GM18519 (cell line): ENCODE results near the gene RALGPS1.
"Not testable (repeated sequence)": the region's sequence is repeated elsewhere in the genome, so short reads cannot be mapped to it uniquely, and the experiment has no call there.

Experiments used
- ATAC-seq: cut with Tn5 transposase; IDR thresholded peaks from one replicate; pipeline ENCODE4 v1.9.1; 2021; ENCODE audit warnings: mild to moderate bottlenecking, moderate library complexity; ENCODE audit not compliant: unreplicated experiment, low FRiP score

Gene RALGPS1

GRCh38 chr9:127144670-127145445, 230.3 kb downstream of the RALGPS1 start:
- no peak for ATAC-seq

- ATAC-seq: not testable (repeated sequence)
Observed at GRCh38 chr9:127146841-127147240, 232.3 kb downstream of the RALGPS1 start.

GRCh38 chr9:127147251-127147650, 232.7 kb downstream of the RALGPS1 start:
- ATAC-seq: no peak

- no peak for ATAC-seq
Observed at GRCh38 chr9:127148014-127148413, 233.4 kb downstream of the RALGPS1 start.

- ATAC-seq: no peak
Observed at GRCh38 chr9:127149010-127149409, 234.4 kb downstream of the RALGPS1 start.

GRCh38 chr9:127149463-127150390, 235.1 kb downstream of the RALGPS1 start:
- ATAC-seq: no peak

GRCh38 chr9:127153501-127153900, 238.9 kb downstream of the RALGPS1 start:
- no peak for ATAC-seq

GRCh38 chr9:127154003-127154389, 239.4 kb downstream of the RALGPS1 start:
- no peak for ATAC-seq

- no peak for ATAC-seq
Observed at GRCh38 chr9:127154390-127155191, 240.0 kb downstream of the RALGPS1 start.

- ATAC-seq: no peak
Observed at GRCh38 chr9:127155314-127155960, 240.9 kb downstream of the RALGPS1 start.

GRCh38 chr9:127158786-127159324, 244.3 kb downstream of the RALGPS1 start:
- no peak for ATAC-seq

GRCh38 chr9:127159325-127159801, 244.8 kb downstream of the RALGPS1 start:
- no peak for ATAC-seq

- ATAC-seq: no peak
Observed at GRCh38 chr9:127159949-127160610, 245.5 kb downstream of the RALGPS1 start.

- no peak for ATAC-seq
Observed at GRCh38 chr9:127161081-127161624, 246.6 kb downstream of the RALGPS1 start.

- no peak for ATAC-seq
Observed at GRCh38 chr9:127162046-127162863, 247.7 kb downstream of the RALGPS1 start.

- ATAC-seq: no peak
Observed at GRCh38 chr9:127162864-127163365, 248.3 kb downstream of the RALGPS1 start.

GRCh38 chr9:127163409-127163808, 248.8 kb downstream of the RALGPS1 start:
- no peak for ATAC-seq

- no peak for ATAC-seq
Observed at GRCh38 chr9:127165116-127165515, 250.5 kb downstream of the RALGPS1 start.
